ENCODE data around the gene DUSP2.

Gene DUSP2

GRCh38 chr2:96131152-96131812 is 14.0 kb downstream of the DUSP2 start:
- DNase-seq = no peak

GRCh38 chr2:96130483-96130882 is 14.8 kb downstream of the DUSP2 start:
- DNase-seq = no peak

- no peak for DNase-seq
Observed at GRCh38 chr2:96129528-96130120, 15.6 kb downstream of the DUSP2 start.

DNA sequence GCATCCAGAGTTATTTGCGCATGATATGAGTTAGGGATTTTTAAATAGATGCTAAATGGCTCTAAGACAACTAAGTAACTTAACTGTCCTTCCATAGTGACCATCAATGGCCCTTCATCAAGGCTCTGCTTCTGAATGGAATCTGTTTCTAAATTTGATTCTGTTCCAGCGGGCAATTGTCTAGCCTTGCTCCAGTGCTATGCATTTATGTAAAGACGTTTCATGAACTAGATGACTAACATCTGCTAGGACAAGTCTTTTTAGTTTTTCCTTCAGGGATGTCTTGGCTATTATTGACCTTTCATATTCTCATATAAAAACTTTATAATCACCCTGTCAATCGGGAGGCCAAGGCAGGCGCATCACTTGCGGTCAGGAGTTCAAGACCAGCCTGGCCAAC is 16.8 kb downstream of the DUSP2 start:
- DNase-seq = no peak

DNA sequence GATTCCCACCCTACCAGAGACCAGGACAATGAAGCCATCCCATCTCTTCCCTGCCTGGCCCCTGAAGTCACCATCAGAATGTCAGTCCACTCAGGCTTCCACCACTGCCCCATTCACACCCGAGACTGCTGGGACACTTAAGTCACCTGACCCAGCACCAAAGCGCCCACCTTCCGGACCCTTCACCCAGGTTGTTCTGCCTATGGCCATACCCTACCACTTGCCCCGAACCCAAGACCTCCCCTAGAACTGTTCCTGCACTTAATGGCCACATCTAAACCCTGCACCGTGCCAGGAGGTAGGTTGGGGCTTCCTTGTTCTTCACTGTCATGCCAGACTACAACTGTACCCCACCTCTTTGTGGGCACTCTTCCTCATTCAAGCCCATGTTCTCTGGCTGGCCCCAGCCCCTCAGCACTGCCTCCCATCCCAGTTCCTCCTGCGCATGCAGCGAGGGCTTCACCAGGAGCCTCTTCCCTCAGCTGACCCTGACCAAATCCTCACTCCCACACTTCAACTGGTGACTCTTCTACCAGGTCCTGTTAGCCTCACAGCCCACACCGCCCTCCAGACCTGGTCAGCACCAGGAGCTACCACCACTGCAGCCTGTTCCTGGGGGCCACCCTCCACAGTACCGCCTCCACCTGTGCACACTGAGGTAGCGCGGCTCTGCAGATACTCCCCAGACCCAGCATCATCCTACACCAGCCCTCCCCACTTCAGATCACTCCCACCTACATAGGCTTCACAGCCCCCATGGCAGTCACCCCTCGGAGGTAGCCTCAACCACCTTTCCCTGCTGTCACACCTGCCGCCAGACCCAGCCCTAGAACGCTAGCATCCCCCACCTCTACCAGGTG is 20.6 kb downstream of the DUSP2 start:
- no peak for DNase-seq

- DNase-seq = no peak
Observed at GRCh38 chr2:96123936-96124335, 21.3 kb downstream of the DUSP2 start.

DNA sequence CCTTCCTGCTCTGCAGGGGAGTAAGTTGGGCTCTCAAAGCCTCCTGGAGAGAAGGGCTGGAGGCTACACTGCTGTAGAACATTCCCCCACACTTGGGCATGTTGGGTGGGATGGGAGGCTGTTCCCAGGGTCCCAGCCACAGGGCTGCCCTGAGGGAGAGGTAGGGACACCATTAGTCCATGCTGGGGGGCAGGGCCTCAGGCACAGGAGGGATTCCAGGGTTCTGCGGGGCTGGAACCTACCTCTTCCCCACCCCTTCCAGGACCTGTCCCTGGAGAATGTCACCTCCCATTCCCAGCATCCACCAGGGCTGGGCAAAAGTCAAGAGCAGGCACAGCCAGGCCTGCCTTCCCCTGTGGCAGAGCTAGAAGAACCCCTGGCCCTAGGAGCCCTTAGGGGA is 21.9 kb downstream of the DUSP2 start:
- DNase-seq = no peak

DNA sequence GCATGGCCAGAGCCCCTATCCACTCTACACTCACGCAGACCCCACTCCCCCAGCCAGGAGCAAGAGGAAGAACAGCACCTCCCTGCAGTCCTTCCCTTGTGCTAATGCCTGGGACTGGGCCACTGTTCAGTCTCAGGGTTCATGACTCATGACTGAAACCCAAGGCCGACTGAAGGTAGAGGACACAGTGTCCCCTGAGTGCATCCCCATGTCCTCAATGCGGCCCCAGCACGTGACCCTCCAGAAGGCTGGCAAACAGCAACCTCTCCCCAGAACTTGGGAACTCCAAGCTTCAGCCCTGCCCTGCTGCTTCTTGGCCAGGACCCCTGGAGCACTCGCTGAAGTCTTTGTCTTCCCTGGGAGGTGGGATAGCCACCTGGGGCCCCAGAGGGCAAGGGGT is 22.8 kb downstream of the DUSP2 start:
- no peak for DNase-seq

- DNase-seq = no peak
Observed at GRCh38 chr2:96121414-96121813, 23.8 kb downstream of the DUSP2 start.

GRCh38 chr2:96120991-96121390 is 24.2 kb downstream of the DUSP2 start:
- no peak for DNase-seq

DNA sequence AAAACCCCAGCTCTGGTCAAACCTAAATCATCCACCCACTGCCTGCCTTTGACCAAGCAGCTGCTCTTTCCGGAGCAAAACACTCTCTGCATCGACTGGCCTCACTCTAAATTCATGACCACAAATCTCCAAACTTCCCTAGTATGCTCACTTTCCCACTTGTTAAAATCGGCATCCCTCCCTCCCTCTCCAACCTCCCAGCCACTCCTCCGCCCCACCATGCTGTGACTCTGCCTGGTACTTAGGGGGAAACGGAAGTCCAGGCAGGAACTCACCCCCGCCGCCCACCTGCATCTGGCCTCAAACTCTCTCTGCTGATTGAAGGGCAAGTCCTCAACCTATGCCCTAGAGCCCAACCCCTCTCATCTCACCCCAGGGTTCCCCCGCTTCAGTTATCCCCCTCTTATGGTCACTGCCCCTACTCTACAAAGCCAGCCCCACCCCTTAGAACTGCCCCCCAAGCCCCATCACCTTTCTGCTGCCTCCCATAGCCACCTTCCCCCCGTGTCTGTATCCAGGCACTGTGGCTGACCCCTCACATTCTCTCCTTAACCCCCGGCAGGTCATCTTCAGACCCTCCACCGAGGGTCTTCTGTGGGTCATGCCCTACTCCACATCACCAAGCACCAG is 25.0 kb downstream of the DUSP2 start:
- no peak for DNase-seq

- no peak for DNase-seq
Observed at GRCh38 chr2:96119389-96119751, 25.9 kb downstream of the DUSP2 start.

DNA sequence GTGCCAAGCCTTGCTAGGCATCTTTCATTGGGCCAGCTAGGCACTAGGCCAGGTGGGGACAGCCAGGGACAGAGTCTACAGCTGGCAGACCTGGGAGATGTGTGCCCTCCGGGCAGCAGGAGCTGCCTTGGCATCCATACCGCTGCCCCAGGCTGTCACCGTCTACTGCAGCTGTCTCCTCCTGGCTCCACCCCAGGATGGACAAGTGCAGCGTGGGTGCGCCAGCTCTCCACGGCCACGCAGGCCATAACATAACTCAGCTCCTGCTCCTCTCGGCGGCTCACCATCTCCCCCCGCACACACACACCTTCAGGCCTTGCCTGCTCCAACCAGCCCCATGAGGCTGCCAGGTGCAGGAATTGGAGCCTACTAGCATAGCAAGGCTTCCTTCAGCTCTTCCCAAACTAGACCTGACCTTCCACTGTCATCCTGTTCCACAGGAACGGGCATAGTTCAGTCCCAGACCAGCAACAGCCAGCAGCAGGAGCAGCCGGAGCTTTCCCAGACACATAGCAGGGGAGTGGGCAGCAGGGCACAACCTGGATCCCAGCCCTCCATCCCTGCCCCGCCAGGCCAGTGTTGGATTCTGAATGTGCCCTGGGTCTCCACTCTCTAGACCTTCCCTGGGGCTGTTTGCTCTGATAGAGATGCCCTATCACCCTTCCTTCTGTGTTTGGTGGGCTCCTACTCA is 26.4 kb downstream of the DUSP2 start:
- DNase-seq = no peak

DNA sequence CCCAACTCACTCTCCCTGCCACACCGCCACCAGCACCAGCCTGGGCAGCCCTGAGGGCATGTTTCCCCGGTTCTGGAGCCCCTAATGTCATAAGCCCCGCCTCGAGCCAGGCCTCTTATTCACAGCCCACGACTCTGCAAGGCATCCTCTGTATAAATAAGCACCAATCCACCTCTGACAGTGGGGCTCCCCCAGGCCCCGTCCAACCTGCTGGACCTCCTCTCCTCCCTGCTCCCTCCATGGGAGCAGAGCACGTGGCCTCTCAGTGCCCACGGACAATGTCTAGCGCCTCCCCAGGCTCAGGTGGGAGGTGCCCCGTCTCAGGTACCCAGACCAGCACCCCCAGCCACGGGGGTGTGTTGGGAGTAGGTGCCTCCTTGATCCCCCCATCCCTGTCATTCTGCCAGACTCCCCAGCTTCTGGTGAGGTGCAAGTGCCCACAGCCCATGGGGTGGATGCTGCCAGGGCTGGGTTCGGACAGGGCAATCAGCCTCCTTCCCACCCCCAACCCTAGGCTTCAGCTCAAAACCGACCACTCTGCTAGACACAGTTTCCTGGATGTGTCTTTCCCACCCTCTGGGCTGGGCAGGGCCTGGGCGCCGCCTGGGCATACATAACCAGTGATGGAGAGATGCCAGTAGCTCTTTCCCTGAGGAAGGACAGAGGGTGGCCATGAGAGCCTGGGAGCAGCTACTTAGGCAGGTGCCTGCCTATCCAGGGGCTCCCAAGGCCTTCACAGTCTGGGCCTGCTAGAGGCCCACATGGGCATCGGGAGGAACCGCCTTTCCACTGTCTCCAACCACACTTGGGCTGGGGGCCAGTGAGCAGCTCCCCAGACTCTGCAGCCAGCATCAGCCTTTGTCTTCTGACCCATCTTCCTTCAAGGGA is 27.3 kb downstream of the DUSP2 start:
- no peak for DNase-seq

DNA sequence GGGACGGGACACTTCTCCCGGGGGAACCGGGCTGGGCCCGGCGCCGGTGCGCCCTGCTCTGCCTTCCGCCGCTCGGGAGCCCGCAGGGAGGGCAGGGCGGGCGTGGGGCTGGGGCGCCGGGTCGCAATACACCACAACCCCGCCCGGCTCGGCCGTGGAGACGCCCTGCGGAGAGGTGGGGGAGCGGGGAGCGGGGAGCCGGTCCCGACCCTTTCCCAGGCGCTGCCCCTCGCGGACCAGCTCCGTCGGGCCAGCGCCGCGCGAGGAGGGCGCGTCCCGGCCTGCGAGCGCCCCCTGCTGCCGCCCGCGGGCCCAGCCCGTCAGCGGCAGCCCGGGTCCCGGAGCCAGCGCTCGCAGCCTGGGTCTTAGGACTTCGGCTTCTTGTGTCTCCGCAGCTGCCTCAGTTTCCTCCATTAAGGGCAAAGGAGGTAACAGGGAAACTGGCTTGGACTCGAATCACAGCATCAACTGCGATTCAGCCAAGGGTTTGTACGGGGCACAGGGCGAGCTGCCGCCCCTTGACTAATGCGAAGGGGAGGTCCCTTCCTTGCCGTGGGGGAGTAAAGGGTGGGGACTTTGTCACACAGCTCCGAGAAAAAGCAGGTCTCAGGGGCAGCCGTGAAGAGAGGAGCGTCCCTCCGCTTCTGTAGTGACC is 28.2 kb downstream of the DUSP2 start:
- no peak for DNase-seq

DNA sequence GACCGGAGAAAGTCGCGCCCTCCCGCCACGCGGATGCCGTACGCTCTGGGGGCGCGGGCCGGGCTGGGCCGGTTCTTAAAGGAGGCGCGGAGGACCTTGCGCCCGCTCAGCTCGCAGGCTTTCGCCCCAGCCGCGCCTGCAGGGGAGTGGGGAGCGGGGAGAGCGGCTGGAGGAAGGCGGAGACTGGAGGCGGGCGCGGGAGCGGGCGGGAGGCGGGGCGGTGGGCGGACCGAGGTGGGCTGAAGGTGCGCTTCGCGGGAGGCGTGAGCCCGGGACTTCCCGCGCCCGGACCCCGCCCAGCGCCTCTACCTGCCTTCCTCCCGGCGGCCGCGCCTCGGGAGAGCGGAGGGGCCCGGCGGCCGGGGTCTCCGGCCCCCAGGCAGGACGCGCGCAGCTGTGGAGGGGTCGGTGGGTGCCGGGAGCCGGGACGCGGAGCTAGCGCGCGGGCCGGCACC is 28.8 kb downstream of the DUSP2 start, which contains the start of gene ADRA2B:
TSS of gene ADRA2B (minus strand) at position 148 of the 455 bp plus-strand sequence. CDS start 422 bp downstream, outside the sequence.
- no peak for DNase-seq

GRCh38 chr2:96115631-96116423 is 29.4 kb downstream of the DUSP2 start:
- no peak for DNase-seq

GRCh38 chr2:96114903-96115581 is 30.2 kb downstream of the DUSP2 start:
- DNase-seq = no peak

DNA sequence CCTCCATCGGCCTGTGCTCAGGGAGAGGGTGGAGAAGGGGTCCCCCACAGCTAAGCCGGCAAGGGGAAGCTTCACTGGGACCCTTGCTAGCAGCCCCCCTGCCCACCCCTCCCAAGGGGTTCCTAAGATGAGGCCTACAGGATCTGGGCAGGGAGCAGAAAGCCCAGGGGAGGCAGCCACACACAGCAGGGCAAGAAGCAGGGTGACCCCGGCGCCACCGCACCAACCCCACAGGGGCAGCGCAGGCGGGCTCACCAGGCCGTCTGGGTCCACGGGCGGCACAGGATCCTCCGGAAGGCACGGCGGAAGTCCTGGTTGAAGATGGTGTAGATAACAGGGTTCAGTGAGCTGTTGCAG is 30.7 kb downstream of the DUSP2 start:
- no peak for DNase-seq

DNA sequence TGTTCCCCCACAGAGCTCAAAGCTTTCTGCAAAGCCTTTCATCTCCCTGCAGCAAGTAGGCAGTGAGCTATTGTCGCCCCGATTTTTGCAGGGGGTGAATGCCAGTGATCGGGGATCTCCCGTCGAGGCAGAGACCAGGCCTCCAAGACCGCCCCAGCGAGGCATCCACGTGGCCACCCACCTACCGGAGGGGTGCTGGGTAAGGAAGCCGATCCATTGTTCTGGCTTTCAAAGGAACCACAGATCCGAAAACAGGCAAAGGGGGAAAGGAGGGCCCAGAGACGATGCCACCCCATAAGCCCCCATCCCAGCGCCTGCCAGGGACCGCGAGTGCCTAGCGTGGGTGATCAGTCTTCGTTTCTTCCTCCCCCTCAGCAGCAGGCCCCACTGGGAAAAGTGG is 31.3 kb downstream of the DUSP2 start:
- DNase-seq = no peak
